ENCODE measurements around the gene MPDU1.
A peak's percentile ranks its signal among the peaks of the same experiment; 100 is the strongest.

The MPDU1 gene

GRCh38 chr17:7583253-7584109 is at the start of gene MPDU1:
Gene MPDU1, plus strand, starts transcription at chr17:7583852. Its CDS starts 11 bp downstream, at chr17:7583863.
- DNase-seq, result peak; percentile 99

- no peak for DNase-seq
Measured at GRCh38 chr17:7538050-7538449, 45.6 kb upstream of the MPDU1 start.

GRCh38 chr17:7538891-7539545 is 44.6 kb upstream of the MPDU1 start:
- no peak for DNase-seq

DNA sequence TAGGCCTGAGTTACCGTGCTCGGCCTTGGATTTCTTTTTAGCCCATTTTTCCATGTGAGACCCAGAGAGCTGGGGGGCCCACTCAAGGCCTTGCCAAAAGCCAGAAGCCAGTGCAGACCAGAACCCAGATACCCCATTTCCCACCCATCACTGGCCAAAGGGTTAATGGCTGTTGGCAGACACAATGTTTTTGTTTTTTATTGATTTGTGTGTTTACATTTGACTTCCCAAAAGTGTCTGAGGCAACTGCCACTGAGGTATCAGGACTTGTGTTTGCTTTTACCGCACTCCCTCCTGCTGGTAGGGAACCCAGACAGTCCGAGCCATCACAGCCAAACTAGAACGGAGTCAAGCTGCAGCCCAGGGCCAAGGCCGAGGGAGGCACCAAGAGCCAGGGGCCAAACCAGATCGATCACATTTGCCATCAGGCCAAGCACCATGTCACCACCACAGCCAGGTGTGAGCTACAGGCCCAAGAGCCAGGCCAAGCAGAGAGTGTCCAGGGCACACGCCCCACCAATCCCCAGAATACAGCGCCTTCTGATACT is 42.5 kb upstream of the MPDU1 start:
- no peak for DNase-seq

- no peak for DNase-seq
Measured at GRCh38 chr17:7544911-7545310, 38.7 kb upstream of the MPDU1 start.

DNA sequence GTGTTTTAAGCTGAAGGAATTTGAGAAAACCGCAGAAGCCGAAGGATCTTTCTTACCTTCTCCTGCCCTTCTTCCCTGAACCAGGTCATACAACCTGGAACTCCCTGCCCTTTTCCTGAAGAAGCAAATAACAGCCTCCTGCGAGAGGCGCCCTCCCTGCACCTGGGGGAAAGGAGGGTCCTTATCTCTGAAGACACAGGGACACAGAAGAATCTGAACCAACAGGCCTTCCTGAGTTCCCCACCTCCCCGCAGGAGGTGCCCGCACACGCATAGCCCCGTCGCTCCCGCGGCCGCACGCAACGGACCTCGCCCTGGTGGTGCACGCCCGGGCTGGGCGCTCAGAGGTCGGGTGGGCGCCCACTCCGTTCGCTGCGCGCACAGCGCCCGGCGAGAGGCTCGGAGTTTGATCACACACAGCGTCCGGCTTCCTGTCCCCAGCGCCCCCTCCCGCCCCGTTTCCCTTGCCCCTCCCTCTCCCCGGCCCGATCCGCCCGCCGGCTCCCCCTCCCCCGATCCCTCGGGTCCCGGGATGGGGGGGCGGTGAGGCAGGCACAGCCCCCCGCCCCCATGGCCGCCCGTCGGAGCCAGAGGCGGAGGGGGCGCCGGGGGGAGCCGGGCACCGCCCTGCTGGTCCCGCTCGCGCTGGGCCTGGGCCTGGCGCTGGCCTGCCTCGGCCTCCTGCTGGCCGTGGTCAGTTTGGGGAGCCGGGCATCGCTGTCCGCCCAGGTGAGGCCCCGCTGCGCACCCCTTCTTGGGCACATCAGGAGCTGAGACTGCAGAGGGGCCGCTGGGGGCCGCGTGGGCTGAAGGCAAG is 34.9 kb upstream of the MPDU1 start, which contains the start of gene TNFSF12:
TSS of gene TNFSF12 (plus strand) at position 474 of the 816 bp plus-strand sequence. CDS start at position 570, 96 bp downstream.
- no peak for DNase-seq

- DNase-seq, result no peak
Measured at GRCh38 chr17:7549401-7550055, 34.1 kb upstream of the MPDU1 start.

DNA sequence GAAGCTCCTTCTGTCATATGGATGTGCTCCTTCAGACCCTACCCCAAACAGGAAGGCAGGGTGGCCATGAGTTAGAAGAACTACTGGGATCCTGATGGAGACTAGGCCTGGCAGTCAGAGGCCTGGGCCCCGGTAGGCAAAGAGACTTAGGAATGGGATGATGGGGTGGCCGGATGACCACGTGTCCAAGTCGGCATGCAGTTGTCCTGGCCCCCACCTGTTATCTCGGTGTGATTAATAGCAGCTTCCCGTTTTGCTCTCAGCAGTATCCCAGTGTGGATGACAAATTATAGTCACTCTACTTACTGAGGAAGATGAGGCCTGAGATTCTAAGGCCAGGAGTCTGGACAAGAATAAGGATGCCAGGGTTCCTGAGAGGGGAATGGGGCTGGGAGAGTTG is 33.3 kb upstream of the MPDU1 start:
- DNase-seq, result no peak

DNA sequence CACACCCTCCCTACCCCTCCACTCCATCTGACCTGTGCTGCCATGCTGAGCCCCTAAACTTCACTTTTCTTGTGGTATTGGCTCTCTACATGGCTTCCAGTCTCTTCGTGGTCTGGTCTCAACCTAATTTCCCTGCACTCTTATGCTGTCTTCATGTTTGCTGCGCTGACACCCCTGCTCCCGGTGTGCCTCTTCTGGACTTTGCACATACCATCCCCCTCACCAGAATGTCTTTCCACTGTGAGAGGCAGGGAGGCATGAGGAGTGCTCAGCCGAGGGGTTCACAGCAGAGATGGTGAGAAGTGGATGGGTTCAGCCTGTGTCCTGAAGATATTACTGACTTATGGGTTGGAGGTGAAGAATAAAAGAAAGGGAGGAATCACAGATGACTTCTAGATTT is 32.3 kb upstream of the MPDU1 start:
- no peak for DNase-seq

GRCh38 chr17:7552621-7553051 is 31.0 kb upstream of the MPDU1 start:
- DNase-seq, result no peak

DNA sequence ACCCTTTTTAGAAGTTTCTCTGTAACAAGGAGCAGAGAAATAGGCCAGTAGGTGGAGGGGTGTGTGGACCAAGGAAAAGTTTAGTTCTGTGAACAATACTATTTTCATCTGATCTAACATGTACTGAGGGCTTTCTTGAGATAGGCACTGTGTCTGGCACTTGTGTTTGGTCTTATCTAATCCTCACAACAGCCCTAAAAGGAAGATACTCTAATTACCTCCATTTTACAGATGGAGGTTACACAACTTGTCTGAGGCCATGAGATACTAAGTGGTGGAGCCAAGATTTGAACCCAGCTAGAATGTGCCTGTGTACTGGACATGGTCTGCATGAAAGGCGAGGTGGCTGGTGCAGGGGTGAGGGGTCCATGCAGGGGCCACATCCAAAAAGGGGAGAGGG is 30.3 kb upstream of the MPDU1 start:
- no peak for DNase-seq

DNA sequence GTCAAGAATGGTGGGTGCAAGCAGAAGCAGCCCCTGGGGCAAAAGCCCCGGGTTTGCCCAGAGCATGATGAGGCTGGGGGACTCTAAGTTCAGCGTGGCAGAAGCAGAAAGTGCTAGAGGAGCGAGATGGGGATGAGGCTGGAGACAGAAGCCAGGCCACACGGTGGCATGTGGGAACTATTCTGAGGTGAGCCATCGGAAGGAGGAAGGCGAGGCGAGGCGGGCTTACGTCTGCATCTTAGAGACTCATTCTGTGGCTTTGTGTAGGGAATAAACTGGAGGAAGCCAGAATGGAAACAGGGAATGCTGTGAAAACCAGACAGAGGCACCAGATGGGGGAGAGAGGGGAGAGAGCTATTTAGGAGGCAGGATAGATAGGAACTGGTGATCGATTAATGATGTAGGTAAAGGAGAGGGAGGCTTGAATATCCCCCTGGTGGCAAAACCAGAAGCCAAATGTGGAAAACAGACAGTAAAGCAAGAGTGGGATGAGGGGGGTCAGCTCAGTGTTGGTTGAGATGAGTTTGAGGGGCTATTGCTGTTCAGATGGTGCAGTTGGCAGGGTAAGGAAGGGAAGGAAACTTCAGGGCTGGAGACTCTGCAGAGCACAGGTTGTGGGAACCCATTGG is 28.2 kb upstream of the MPDU1 start:
- no peak for DNase-seq

- DNase-seq, result no peak
Measured at GRCh38 chr17:7556627-7557026, 27.0 kb upstream of the MPDU1 start.

DNA sequence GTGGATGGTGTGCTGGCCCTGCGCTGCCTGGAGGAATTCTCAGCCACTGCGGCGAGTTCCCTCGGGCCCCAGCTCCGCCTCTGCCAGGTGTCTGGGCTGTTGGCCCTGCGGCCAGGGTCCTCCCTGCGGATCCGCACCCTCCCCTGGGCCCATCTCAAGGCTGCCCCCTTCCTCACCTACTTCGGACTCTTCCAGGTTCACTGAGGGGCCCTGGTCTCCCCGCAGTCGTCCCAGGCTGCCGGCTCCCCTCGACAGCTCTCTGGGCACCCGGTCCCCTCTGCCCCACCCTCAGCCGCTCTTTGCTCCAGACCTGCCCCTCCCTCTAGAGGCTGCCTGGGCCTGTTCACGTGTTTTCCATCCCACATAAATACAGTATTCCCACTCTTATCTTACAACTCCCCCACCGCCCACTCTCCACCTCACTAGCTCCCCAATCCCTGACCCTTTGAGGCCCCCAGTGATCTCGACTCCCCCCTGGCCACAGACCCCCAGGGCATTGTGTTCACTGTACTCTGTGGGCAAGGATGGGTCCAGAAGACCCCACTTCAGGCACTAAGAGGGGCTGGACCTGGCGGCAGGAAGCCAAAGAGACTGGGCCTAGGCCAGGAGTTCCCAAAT is 26.4 kb upstream of the MPDU1 start:
- DNase-seq, result no peak

DNA sequence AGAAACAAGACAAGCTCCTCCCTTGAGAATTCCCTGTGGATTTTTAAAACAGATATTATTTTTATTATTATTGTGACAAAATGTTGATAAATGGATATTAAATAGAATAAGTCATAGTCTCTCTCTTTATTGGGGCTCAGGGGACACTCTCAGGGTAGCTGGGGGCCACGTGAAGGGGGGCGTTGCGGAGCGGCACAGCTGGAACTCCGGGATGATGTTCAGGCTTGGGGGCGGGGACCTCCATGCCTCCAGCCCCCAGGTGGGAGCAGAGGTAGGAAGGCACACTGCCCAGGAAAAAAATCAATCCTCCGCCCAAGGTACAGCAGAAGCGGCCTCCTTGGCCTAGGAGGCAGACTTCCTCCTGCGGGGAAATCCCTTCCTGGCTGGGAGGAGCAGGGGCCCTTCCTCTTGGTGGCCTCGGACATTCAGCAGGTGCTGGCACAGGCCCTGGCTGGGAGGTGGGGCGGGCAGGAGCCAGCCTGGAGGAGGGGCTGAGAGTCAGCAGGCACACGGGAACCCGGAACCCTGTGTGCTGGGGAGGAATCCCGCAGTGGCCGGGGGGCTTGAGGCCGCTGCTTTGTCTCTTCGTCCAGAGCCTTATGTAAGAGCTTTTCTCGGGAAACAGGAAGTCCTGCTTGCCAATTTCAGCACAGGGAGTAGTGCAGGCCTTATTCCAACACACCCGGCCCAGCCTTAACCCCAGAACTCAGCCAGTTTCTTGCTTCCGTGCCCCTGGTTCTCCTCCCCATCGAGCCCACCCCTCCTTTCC is 25.7 kb upstream of the MPDU1 start:
- no peak for DNase-seq

DNA sequence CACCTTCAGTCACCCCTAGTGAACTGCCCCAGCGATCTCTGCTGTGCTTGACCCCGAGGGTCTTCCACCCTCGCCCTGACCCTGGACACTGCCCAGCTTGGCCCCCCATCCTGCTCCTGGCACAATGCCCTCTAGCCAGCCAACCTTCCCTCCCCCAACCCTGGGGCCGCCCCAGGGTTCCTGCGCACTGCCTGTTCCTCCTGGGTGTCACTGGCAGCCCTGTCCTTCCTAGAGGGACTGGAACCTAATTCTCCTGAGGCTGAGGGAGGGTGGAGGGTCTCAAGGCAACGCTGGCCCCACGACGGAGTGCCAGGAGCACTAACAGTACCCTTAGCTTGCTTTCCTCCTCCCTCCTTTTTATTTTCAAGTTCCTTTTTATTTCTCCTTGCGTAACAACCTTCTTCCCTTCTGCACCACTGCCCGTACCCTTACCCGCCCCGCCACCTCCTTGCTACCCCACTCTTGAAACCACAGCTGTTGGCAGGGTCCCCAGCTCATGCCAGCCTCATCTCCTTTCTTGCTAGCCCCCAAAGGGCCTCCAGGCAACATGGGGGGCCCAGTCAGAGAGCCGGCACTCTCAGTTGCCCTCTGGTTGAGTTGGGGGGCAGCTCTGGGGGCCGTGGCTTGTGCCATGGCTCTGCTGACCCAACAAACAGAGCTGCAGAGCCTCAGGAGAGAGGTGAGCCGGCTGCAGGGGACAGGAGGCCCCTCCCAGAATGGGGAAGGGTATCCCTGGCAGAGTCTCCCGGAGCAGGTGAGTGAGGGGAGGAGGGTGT is 24.9 kb upstream of the MPDU1 start, which contains the start of gene TNFSF13:
TSS of gene TNFSF13 (plus strand) at position 207 of the 776 bp plus-strand sequence. CDS start at position 497, 290 bp downstream.
- no peak for DNase-seq

GRCh38 chr17:7559320-7560171 is 24.1 kb upstream of the MPDU1 start:
- no peak for DNase-seq

DNA sequence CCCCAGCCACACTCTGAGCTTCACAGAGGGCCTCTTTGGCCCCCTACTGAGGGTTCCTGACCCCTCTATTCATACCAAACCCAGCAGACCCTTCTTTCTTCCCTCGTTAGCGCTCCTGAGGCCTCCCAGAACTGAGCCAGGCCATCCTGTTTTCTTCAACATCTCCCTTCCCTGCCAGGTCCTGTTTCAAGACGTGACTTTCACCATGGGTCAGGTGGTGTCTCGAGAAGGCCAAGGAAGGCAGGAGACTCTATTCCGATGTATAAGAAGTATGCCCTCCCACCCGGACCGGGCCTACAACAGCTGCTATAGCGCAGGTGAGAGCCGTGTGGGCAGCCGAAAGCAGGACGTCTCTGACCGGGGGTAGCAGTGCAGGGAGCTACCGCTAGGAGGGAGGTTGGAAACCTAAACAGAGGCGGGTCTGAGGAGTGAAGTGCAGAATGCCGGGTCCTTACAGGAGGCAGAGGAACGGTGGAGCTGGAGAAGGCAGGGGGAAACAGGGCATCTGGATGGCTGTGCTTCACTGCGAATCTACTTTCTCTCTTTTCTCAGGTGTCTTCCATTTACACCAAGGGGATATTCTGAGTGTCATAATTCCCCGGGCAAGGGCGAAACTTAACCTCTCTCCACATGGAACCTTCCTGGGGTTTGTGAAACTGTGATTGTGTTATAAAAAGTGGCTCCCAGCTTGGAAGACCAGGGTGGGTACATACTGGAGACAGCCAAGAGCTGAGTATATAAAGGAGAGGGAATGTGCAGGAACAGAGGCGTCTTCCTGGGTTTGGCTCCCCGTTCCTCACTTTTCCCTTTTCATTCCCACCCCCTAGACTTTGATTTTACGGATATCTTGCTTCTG is 23.3 kb upstream of the MPDU1 start:
- no peak for DNase-seq

All from NCI-H748 treated with DMSO at 0.1 percent for 48 hours (cell line).